A204.1 (cell line): ENCODE results near the gene OPA1.

ENCODE experiments used
- FAIRE-seq: peaks from 2 replicates; lab custom pipeline; 2012; peaks lifted over from hg19 to GRCh38; lab: Jason Lieb, UNC

Gene OPA1

GRCh38 chr3:193592841-193593667 lies at the start of gene OPA1:
Gene OPA1 (plus strand): TSS chr3:193593208. CDS start chr3:193593378, 170 bp downstream.
- FAIRE-seq = peak; percentile 73

GRCh38 chr3:193544289-193544688 lies 48.7 kb upstream of the OPA1 start:
- FAIRE-seq = no peak

- no peak for FAIRE-seq
Measured at GRCh38 chr3:193545304-193545703, 47.7 kb upstream of the OPA1 start.

GRCh38 chr3:193546129-193546528 lies 46.9 kb upstream of the OPA1 start:
- FAIRE-seq = no peak

GRCh38 chr3:193548406-193548805 lies 44.6 kb upstream of the OPA1 start:
- FAIRE-seq = no peak

- FAIRE-seq = no peak
Measured at GRCh38 chr3:193552923-193553322, 40.1 kb upstream of the OPA1 start.

- no peak for FAIRE-seq
Measured at GRCh38 chr3:193553586-193553985, 39.4 kb upstream of the OPA1 start.

GRCh38 chr3:193554811-193555210 lies 38.2 kb upstream of the OPA1 start, which contains the start of gene ATP13A4:
Gene ATP13A4 (minus strand): TSS chr3:193554895. CDS start chr3:193554799, 96 bp downstream.
- no peak for FAIRE-seq

- FAIRE-seq = no peak
Measured at GRCh38 chr3:193556841-193557240, 36.2 kb upstream of the OPA1 start.

GRCh38 chr3:193559100-193559499 lies 33.9 kb upstream of the OPA1 start:
- FAIRE-seq = no peak

GRCh38 chr3:193560091-193560490 lies 32.9 kb upstream of the OPA1 start:
- FAIRE-seq = no peak

- FAIRE-seq = no peak
Measured at GRCh38 chr3:193560870-193561269, 32.1 kb upstream of the OPA1 start.

GRCh38 chr3:193563426-193563825 lies 29.6 kb upstream of the OPA1 start:
- no peak for FAIRE-seq

GRCh38 chr3:193564012-193564411 lies 29.0 kb upstream of the OPA1 start:
- FAIRE-seq = no peak

- no peak for FAIRE-seq
Measured at GRCh38 chr3:193569119-193569518, 23.9 kb upstream of the OPA1 start.

GRCh38 chr3:193572426-193572908 lies 20.5 kb upstream of the OPA1 start:
- FAIRE-seq = peak; percentile 92

GRCh38 chr3:193573403-193574191 lies 19.4 kb upstream of the OPA1 start:
- no peak for FAIRE-seq

GRCh38 chr3:193574488-193575070 lies 18.4 kb upstream of the OPA1 start:
- no peak for FAIRE-seq

GRCh38 chr3:193585530-193585929 lies 7.5 kb upstream of the OPA1 start:
- no peak for FAIRE-seq

- no peak for FAIRE-seq
Measured at GRCh38 chr3:193586526-193586925, 6.5 kb upstream of the OPA1 start.

- FAIRE-seq = no peak
Measured at GRCh38 chr3:193589129-193589528, 3.9 kb upstream of the OPA1 start.

- FAIRE-seq = no peak
Measured at GRCh38 chr3:193589616-193590015, 3.4 kb upstream of the OPA1 start.
